HEK293 (cell line): ENCODE measurements around the gene NEIL3.

ENCODE experiments used
- EGR2 ChIP-seq: fragments of 450-650 bp; formaldehyde crosslinking; IDR thresholded peaks from 2 replicates; pipeline ENCODE4 v1.5.1; 2016; ENCODE audit warnings: low read depth, missing biosample characterization, missing genetic modification characterization
- REST ChIP-seq: fragments of 450-650 bp; formaldehyde crosslinking; IDR thresholded peaks from 2 replicates; pipeline ENCODE4 v1.5.1; 2016; ENCODE audit warnings: missing biosample characterization, missing genetic modification characterization
- ZBTB44 ChIP-seq: fragments of 450-650 bp; IDR thresholded peaks from 2 replicates; pipeline ENCODE4 v1.5.1; 2018; ENCODE audit warnings: missing biosample characterization, mild to moderate bottlenecking, missing genetic modification characterization
- ZFP41 ChIP-seq: fragments of 450-650 bp; formaldehyde crosslinking; IDR thresholded peaks from 2 replicates; pipeline ENCODE4 v1.5.1; 2016; ENCODE audit warnings: missing biosample characterization, missing genetic modification characterization, borderline replicate concordance
- ZNF274 ChIP-seq, 2 experiments: fragments of 200-500 bp in 1 of 2; fragments of 450-650 bp in 1 of 2; sonication (Bioruptor generic) in 1 of 2; formaldehyde crosslinking in 1 of 2; IDR thresholded peaks; 2 replicates each; pipeline versions ENCODE4 v1.5.1 to v1.6.1; 2014 to 2016; ENCODE audit warnings: borderline replicate concordance in 1 of 2, inconsistent platforms in 1 of 2, low read length in 1 of 2, missing biosample characterization in 1 of 2, missing genetic modification characterization in 1 of 2
- ZNF324 ChIP-seq: fragments of 450-650 bp; formaldehyde crosslinking; IDR thresholded peaks from 2 replicates; pipeline ENCODE4 v1.5.1; 2016; ENCODE audit warnings: missing biosample characterization, missing genetic modification characterization
- ZNF776 ChIP-seq: fragments of 450-650 bp; formaldehyde crosslinking; IDR thresholded peaks from 2 replicates; pipeline ENCODE4 v1.5.0; 2017; ENCODE audit warnings: missing biosample characterization, missing genetic modification characterization, borderline replicate concordance
- TF ChIP-seq, protein P1 (sequence below): fragments of 450-650 bp; formaldehyde crosslinking; IDR thresholded peaks from 2 replicates; pipeline ENCODE4 v1.5.1; 2016; ENCODE audit warnings: missing biosample characterization, missing genetic modification characterization
- TF ChIP-seq, protein P2 (sequence below): fragments of 450-650 bp; formaldehyde crosslinking; IDR thresholded peaks from 2 replicates; pipeline ENCODE4 v1.5.1; 2016; ENCODE audit warnings: missing biosample characterization, missing genetic modification characterization
- TF ChIP-seq, protein P3 (sequence below): fragments of 450-650 bp; formaldehyde crosslinking; IDR thresholded peaks from 2 replicates; pipeline ENCODE4 v1.5.1; 2016; ENCODE audit warnings: missing biosample characterization, missing genetic modification characterization
- TF ChIP-seq, protein P4 (sequence below): fragments of 450-650 bp; formaldehyde crosslinking; IDR thresholded peaks from 2 replicates; pipeline ENCODE4 v1.5.1; 2016; ENCODE audit warnings: missing biosample characterization, missing genetic modification characterization, low read depth

DNA sequence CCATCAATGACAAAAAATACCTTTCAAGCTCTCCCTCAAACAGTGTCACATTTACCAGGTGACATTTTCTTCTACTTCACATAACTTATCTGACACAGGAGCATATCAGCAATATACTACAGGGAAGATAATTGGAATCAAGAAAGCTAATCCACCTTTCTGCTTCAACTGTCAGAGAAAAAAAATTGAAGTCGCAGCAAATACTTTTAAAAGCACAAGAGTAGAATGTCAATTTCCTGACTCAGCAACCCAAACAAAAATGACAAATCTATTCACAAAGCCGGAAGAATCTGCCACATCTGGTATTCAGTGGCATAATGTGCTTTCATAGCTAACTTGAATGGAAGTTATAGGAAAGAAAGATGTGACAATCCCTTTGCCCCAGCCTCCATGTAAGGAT is 95.8 kb downstream of the NEIL3 start:
- TF ChIP-seq ZFP41, result no peak
- no peak for TF ChIP-seq ZNF274 (IDR thresholded peaks at IDR 0.05; ENCODE audit: low read length)
- TF ChIP-seq ZNF274 (tag by site-specific recombination; IDR thresholded peaks at IDR 0.05; ENCODE audit: borderline replicate concordance), result no peak
- no peak for TF ChIP-seq ZNF324 (tag by site-specific recombination)
- TF ChIP-seq, protein P1, sequence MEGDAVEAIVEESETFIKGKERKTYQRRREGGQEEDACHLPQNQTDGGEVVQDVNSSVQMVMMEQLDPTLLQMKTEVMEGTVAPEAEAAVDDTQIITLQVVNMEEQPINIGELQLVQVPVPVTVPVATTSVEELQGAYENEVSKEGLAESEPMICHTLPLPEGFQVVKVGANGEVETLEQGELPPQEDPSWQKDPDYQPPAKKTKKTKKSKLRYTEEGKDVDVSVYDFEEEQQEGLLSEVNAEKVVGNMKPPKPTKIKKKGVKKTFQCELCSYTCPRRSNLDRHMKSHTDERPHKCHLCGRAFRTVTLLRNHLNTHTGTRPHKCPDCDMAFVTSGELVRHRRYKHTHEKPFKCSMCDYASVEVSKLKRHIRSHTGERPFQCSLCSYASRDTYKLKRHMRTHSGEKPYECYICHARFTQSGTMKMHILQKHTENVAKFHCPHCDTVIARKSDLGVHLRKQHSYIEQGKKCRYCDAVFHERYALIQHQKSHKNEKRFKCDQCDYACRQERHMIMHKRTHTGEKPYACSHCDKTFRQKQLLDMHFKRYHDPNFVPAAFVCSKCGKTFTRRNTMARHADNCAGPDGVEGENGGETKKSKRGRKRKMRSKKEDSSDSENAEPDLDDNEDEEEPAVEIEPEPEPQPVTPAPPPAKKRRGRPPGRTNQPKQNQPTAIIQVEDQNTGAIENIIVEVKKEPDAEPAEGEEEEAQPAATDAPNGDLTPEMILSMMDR (tag by site-specific recombination), result no peak
- TF ChIP-seq REST (tag by site-specific recombination), result no peak
- TF ChIP-seq, protein P2, sequence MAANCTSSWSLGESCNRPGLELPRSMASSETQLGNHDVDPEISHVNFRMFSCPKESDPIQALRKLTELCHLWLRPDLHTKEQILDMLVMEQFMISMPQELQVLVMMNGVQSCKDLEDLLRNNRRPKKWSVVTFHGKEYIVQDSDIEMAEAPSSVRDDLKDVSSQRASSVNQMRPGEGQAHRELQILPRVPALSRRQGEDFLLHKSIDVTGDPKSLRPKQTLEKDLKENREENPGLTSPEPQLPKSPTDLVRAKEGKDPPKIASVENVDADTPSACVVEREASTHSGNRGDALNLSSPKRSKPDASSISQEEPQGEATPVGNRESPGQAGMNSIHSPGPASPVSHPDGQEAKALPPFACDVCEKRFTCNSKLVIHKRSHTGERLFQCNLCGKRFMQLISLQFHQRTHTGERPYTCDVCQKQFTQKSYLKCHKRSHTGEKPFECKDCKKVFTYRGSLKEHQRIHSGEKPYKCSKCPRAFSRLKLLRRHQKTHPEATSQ (tag by site-specific recombination), result no peak
- no peak for TF ChIP-seq EGR2 (tag by site-specific recombination)
- TF ChIP-seq, protein P3, sequence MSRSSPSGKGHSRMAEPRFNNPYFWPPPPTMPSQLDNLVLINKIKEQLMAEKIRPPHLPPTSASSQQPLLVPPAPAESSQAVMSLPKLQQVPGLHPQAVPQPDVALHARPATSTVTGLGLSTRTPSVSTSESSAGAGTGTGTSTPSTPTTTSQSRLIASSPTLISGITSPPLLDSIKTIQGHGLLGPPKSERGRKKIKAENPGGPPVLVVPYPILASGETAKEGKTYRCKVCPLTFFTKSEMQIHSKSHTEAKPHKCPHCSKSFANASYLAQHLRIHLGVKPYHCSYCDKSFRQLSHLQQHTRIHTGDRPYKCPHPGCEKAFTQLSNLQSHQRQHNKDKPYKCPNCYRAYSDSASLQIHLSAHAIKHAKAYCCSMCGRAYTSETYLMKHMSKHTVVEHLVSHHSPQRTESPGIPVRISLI (tag by site-specific recombination), result no peak
- no peak for TF ChIP-seq ZBTB44
- TF ChIP-seq, protein P4, sequence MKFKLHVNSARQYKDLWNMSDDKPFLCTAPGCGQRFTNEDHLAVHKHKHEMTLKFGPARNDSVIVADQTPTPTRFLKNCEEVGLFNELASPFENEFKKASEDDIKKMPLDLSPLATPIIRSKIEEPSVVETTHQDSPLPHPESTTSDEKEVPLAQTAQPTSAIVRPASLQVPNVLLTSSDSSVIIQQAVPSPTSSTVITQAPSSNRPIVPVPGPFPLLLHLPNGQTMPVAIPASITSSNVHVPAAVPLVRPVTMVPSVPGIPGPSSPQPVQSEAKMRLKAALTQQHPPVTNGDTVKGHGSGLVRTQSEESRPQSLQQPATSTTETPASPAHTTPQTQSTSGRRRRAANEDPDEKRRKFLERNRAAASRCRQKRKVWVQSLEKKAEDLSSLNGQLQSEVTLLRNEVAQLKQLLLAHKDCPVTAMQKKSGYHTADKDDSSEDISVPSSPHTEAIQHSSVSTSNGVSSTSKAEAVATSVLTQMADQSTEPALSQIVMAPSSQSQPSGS (tag by site-specific recombination), result no peak
- no peak for TF ChIP-seq ZNF776 (tag by site-specific recombination)
